HepG2 (cell line): Measurements from ENCODE around the gene PSEN2. TPM values are rescaled to one million over a fixed set of nuclear protein-coding genes. Genes with fewer than 3 reads are reported as not detected.
A peak's percentile ranks its signal among the peaks of the same experiment; 100 is the strongest.

Source experiments
- CHD2 ChIP-seq: IDR thresholded peaks from 2 replicates; pipeline ENCODE4 v1.6.1; 2011; ENCODE audit warnings: low read depth, low read length, improper control_type of control experiment
- CTCF ChIP-seq: sonication (generic); formaldehyde crosslinking; IDR thresholded peaks from 2 replicates; pipeline ENCODE4 v1.5.0; 2020; ENCODE audit warnings: mild to moderate bottlenecking, missing genetic modification reagents, moderate library complexity
- ETS1 ChIP-seq: sonication (generic); formaldehyde crosslinking; IDR thresholded peaks from 2 replicates; pipeline ENCODE4 v1.4.0; 2020; ENCODE audit warnings: missing genetic modification reagents
- GFI1 ChIP-seq: sonication (generic); formaldehyde crosslinking; IDR thresholded peaks from 2 replicates; pipeline ENCODE4 v1.5.0; 2020; ENCODE audit warnings: missing genetic modification reagents, mild to moderate bottlenecking, borderline replicate concordance
- HHEX ChIP-seq: IDR thresholded peaks from 2 replicates; pipeline ENCODE4 v1.6.1; 2016; ENCODE audit warnings: control low read depth
- HMG20B ChIP-seq: conservative IDR thresholded peaks from 2 replicates; pipeline ENCODE4 v1.6.1; 2016; ENCODE audit warnings: missing genetic modification reagents, missing compliant biosample characterization
- NFIB ChIP-seq: sonication (generic); formaldehyde crosslinking; IDR thresholded peaks from 2 replicates; pipeline ENCODE4 v1.9.0; 2021; ENCODE audit warnings: missing genetic modification reagents, mild to moderate bottlenecking, borderline replicate concordance
- NPAS2 ChIP-seq: sonication (generic); formaldehyde crosslinking; IDR thresholded peaks from 2 replicates; pipeline ENCODE4 v1.8.0; 2022; ENCODE audit warnings: mild to moderate bottlenecking, missing genetic modification reagents, borderline replicate concordance
- PAF1 ChIP-seq: IDR thresholded peaks from 2 replicates; pipeline ENCODE4 v1.6.1; 2016; ENCODE audit warnings: missing genetic modification reagents, missing compliant biosample characterization
- PBX3 ChIP-seq: sonication (generic); formaldehyde crosslinking; IDR thresholded peaks from 2 replicates; pipeline ENCODE4 v1.8.1; 2023; ENCODE audit warnings: missing genetic modification reagents, inconsistent platforms, borderline replicate concordance
- SIN3B ChIP-seq: fragments of 150-350 bp; IDR thresholded peaks from 2 replicates; pipeline ENCODE4 v1.6.1; 2014; ENCODE audit warnings: low read length
- THRA ChIP-seq: sonication (generic); formaldehyde crosslinking; IDR thresholded peaks from 2 replicates; pipeline ENCODE4 v1.4.0; 2020; ENCODE audit warnings: missing genetic modification reagents, borderline replicate concordance
- ZFP82 ChIP-seq: sonication (generic); formaldehyde crosslinking; IDR thresholded peaks from 2 replicates; pipeline ENCODE4 v1.5.1; 2020; ENCODE audit warnings: mild to moderate bottlenecking, missing genetic modification reagents, borderline replicate concordance
- ZFP90 ChIP-seq: sonication (generic); formaldehyde crosslinking; IDR thresholded peaks from 2 replicates; pipeline ENCODE4 v1.8.0; 2022; ENCODE audit warnings: missing genetic modification reagents, mild to moderate bottlenecking, inconsistent platforms, borderline replicate concordance
- ZNF567 ChIP-seq: sonication (generic); formaldehyde crosslinking; IDR thresholded peaks from 2 replicates; pipeline ENCODE4 v1.8.1; 2023; ENCODE audit warnings: mild to moderate bottlenecking, missing genetic modification reagents, borderline replicate concordance
- ZNF580 ChIP-seq: IDR thresholded peaks from 2 replicates; pipeline ENCODE4 v1.6.1; 2016; ENCODE audit warnings: low read depth, borderline replicate concordance
- ZNF7 ChIP-seq: IDR thresholded peaks from 2 replicates; pipeline ENCODE4 v1.6.1; 2016; ENCODE audit warnings: missing biosample characterization, missing genetic modification reagents
- ZNF747 ChIP-seq: sonication (generic); formaldehyde crosslinking; IDR thresholded peaks from 2 replicates; pipeline ENCODE4 v1.8.1; 2023; ENCODE audit warnings: missing genetic modification reagents, mild to moderate bottlenecking, borderline replicate concordance
- polyA plus RNA-seq, 8 experiments: library from polyadenylated mRNA; depleted of rRNA in 3 of 8; stranded (reverse) in 7 of 8; unstranded in 1 of 8; fragments of >200 nt; fragmentation: Illumina TruSeq in 4 of 8; extraction: Trizol in 4 of 8; gene quantifications; 2 replicates each; pipeline versions ENCODE4 v1.2.1 to v1.2.3, GENCODE V29; 2011 to 2016; ENCODE audit warnings: low read depth in 4 of 8, missing spikeins in 1 of 8, mixed read lengths in 1 of 8; ENCODE audit not compliant: insufficient read depth in 1 of 8
- total RNA-seq, 5 experiments: library from RNA; depleted of rRNA; stranded (reverse); fragments of >200 nt; fragmentation: Illumina TruSeq; extraction: Trizol; gene quantifications; 2 replicates each; pipeline ENCODE4 v1.2.3, GENCODE V29; 2016; ENCODE audit warnings: low read depth in 1 of 5

Gene PSEN2
- total and polyA plus RNA-seq, 2 of the 13 experiments (the other 11 are each of a cell fraction or from before 2014, with no cell fraction given): 5.9 to 13.1 TPM

GRCh38 chr1:226940029-226940805, 69.8 kb downstream of the PSEN2 start, which contains the start of gene COQ8A (continued):
- TF ChIP-seq NPAS2 (CRISPR knock-in tag) (no peak), ZNF7 (no peak), THRA (no peak), CTCF (CRISPR knock-in tag) (peak; percentile 34; the same call in 1 of the 2 replicates), ZNF580 (CRISPR knock-in tag) (no peak; the same call in 1 of the 2 replicates), PBX3 (no peak), PAF1 (CRISPR knock-in tag) (no peak), ETS1 (CRISPR knock-in tag) (no peak; the same call in 1 of the 2 replicates), ZNF747 (CRISPR knock-in tag) (0 out of 2 replicates have a peak, but pooled peaks have one; percentile 2), ZFP82 (CRISPR knock-in tag) (peak; percentile 90; the same call in 1 of the 2 replicates), ZFP90 (no peak; the same call in 1 of the 2 replicates), GFI1 (CRISPR knock-in tag) (peak; percentile 59; the same call in 1 of the 2 replicates), HMG20B (CRISPR knock-in tag) (0 out of 2 replicates have a peak, but pooled peaks have one; percentile 26), SIN3B (no peak), HHEX (CRISPR knock-in tag) (no peak), CHD2 (no peak), ZNF567 (CRISPR knock-in tag) (0 out of 2 replicates have a peak, but pooled peaks have one; percentile 69), NFIB (CRISPR knock-in tag) (no peak)
